ENCODE data around the gene FAM131C. TPM values are rescaled to one million over a fixed set of nuclear protein-coding genes. Genes with fewer than 3 reads are reported as not detected.
A peak's percentile ranks its signal among the peaks of the same experiment; 100 is the strongest.
"Not testable (repeated sequence)": the region's sequence is repeated elsewhere in the genome, so short reads cannot be mapped to it uniquely, and the experiment has no call there.

The FAM131C gene
- 0.72 TPM for total RNA-seq

DNA sequence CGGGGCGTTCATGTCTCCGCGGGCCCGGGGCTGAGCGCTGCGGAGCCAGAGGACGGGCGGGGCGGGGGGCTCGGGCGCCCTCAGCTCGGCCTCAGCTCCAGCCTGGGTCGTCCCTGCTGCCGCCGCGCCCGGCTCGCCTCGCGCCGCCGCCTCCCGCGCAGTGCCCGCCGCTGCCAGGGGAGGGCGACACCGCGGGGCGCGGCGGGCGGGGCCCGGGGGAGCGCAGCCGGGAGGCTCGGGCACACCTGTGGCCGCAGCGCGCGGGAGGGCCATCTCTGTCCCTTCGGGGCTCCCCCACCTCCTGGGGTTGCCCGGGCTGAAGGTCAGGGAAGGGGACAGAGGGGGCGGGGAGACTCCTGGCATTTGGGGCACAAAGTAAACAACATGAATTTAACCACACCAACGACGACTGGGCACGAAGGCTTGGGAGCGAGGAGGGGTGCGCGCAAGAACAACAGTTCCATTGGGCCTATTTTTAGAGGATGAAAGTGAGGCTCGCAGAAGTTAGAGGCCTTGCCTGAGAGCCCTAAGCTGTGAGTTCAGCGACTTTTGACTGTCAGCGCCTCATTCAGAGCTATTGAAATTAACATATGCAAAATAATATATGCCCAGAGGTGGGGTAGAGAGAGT is at the start of gene FAM131C:
FAM131C (minus strand) TSS at position 162 of the 630 bp plus-strand sequence. CDS start 209 bp downstream, outside the sequence.
- peak; percentile 32 for DNase-seq

GRCh38 chr1:16122916-16123315 is 49.5 kb upstream of the FAM131C start:
- no peak for DNase-seq

- no peak for DNase-seq
Measured at GRCh38 chr1:16122350-16122881, 49.0 kb upstream of the FAM131C start.

DNA sequence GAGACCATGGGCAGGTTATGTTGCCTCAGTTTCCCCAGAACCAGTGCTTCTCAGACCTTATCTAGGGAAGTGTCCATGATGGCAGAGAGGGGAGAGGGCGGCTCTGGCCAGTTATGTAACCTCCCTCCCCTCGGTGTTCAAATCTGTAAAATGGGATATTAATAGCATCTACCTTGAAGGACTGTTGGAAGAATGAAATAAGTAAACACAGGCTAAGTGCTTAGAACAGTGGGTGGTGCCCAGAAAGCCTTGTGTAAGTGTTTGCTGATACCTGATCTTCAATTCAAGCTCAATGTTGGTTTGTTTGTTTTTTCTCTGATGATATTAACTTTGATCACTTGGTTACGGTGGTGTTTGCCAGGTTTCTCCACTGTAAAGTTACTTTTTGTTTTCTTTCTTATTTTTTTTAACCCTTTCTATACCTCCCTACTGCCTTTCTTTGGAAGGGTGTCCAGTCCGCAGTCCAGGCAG is 47.5 kb upstream of the FAM131C start:
- peak; percentile 34 for DNase-seq

- DNase-seq = no peak
Measured at GRCh38 chr1:16120407-16120806, 47.0 kb upstream of the FAM131C start.

- DNase-seq = no peak
Measured at GRCh38 chr1:16119926-16120325, 46.5 kb upstream of the FAM131C start.

GRCh38 chr1:16119504-16119903 is 46.1 kb upstream of the FAM131C start:
- DNase-seq = no peak

DNA sequence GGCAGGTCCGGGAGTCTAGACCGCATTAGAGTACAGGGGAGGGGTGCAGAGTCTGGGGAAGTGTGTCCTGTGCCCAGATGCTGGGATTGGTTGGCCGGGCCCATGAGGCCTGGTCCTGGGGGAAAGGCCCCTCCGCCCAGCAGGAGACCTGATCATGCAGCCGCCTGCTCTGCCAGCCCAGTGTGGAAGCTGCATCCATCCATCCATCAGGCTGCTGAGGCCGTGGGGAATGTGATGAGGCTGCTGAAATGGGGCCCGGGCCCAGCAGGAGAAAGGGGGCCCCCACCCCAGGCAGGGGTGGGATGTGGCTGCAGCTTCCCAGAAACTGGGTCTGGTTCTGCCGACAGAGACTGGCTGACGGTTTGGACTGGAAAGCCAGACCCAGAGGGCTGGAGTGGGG is 45.3 kb upstream of the FAM131C start:
- DNase-seq = no peak

DNA sequence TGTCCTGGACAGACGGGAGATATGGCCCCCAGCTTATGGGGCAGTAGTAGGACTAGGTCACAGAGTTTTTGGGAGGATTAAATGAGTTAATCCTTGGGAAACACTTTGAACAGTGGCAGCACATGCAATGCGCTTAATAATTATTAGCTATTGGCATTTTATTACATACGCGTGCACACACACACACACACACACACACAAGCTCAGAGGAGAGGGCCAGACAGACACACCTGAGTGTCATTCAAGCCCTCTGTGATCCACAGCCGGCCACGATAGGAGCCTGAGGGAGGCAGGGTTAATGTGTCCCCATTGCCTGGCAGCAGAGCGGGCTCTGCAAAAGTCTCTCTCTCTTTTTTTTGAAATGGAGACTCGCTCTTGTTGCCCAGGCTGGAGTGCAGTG is 44.5 kb upstream of the FAM131C start:
- DNase-seq = no peak

- no peak for DNase-seq
Measured at GRCh38 chr1:16117369-16117768, 43.9 kb upstream of the FAM131C start.

GRCh38 chr1:16116625-16117024 is 43.2 kb upstream of the FAM131C start:
- DNase-seq = no peak

- DNase-seq = no peak
Measured at GRCh38 chr1:16116002-16116401, 42.6 kb upstream of the FAM131C start.

DNA sequence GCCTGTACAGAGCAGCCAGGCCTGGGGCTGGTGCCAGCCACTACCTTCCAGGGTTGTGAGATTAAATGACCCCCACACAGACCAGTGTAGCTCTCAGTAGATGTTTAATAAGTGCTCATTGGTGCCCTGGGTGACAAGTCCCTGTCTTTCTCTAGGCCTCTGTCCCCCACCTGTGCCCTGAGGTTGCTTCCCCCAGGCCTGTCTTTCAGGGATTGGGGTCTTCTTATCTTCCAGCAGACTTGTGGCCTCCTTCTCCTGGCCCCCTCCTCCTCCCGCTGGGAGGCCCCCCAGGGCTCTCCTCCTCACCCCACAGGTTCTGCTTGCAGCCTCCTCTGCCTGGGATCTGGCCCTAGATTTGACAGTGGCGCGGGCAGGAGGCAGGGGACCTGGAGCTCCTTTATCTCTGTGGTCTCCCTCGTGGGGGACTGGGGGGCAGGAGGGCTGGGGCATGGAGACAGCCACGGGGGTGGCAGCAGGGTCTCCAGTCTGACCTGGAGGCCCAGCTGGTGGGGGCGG is 42.1 kb upstream of the FAM131C start:
- no peak for DNase-seq

- peak; percentile 69 for DNase-seq
Measured at GRCh38 chr1:16114527-16115467, 41.3 kb upstream of the FAM131C start.

- peak; percentile 41 for DNase-seq
Measured at GRCh38 chr1:16112596-16113555, 39.4 kb upstream of the FAM131C start.

- peak; percentile 29 for DNase-seq
Measured at GRCh38 chr1:16111771-16112595, 38.5 kb upstream of the FAM131C start.

DNA sequence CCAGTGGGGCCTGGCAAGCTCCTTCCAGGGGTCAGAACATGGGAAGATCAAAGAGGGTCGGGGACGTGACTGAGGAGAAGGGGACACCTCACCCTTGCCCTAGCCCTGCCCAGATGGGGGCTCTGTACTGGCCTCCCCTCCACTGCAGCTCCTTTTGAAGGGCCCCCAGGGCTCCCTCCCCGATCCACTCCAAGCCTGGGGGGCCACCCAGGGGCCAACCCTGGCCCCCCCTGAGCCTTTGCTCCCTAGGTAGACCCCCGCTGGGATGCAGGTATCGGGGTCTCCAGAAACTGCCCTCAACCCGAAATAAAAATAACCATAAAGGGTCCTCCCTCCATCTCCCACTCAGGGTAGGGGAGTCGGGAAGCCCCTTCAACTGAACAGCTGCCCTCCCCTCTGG is 37.4 kb upstream of the FAM131C start:
- no peak for DNase-seq

GRCh38 chr1:16110456-16110855 is 37.0 kb upstream of the FAM131C start:
- no peak for DNase-seq

DNA sequence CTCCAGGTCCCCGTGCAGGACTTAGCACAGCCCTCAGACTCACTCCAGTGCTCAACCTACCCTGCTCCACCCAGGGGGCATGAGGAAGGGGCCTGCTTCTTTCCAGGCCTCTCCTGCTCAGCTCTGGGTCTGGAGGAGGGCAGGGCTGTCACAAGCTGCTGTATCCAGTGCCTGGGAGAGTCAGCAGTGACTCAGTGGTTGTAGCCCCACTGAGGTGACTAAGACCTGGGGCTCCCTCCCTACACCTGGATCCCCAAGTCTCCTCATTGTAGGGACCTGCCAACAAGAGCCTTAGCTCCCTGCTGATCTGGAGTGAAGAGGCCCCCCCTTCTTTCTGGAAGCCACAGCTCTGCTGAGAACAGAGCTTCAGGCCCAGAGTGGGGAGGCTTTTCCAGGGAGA is 36.1 kb upstream of the FAM131C start:
- DNase-seq = no peak

- DNase-seq = not testable (repeated sequence)
Measured at GRCh38 chr1:16107039-16107438, 33.6 kb upstream of the FAM131C start.

DNA sequence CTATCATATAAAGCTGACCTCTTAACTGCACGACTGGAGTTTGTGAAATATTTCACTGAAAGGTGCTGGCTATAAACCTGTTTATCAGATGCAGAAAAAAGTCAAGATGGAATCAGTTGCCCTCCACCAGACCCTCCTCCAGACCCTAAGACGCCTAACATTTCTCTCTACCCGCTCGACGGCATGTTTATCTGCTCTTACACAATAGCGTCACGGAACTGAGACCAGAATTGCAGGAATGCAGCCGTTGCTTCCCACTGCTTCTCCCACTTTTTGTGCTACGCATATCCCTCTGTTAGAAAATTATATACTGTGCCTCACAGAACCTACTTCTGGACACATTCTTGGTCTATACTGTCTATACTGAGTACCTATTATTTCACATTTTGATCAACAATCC is 28.2 kb upstream of the FAM131C start:
- DNase-seq = no peak

Data from tongue (tissue), 2 donors.